ENCODE data around the gene TASP1.

The TASP1 gene

DNA sequence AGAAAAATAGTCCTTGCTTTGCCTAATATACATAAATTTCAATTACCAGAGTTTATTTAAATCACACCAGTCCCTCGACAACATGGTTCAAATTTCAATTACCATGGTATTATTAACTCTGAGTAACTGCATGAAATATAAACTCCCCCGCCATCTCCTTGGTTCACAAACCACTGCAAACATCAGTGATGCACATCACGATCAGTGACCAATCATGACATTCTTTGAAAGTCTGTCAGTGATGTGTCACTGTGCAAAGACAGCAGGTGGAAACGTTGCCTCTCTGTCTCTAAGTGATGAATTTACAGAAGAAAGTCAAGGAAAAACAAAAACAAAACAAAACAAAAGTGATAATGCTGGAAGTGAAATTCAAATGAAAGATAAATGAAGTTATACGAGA lies 86.7 kb downstream of the TASP1 start:
- DNase-seq (ENCODE audit: insufficient read length) (no peak), FAIRE-seq (no peak)
- TF ChIP-seq POLR2A (IDR thresholded peaks at IDR 0.05; ENCODE audit: low read depth, low read length) (no peak), POLR2AphosphoS5 (IDR thresholded peaks at IDR 0.05; ENCODE audit: low read depth, low read length) (no peak), TAF1 (IDR thresholded peaks at IDR 0.05; ENCODE audit: borderline replicate concordance, low read depth, low read length) (no peak)

DNA sequence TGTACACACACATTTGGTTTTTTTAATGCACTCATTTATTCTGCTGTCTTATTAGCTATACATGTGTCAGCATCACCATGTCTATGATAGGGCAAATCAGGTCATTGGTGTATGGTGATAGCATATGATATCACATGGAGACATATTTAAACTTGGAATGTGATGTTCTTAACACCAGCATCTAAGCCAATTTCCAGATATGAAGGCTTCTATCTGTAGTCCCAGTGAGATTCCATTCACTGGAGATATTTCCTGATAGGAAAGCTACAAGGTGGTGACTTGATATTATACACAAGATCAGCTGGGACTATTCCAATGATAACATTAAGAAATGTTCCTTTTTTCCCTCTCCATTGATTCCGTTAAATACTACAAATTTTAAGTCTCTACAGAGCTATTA lies 89.3 kb downstream of the TASP1 start:
- TF ChIP-seq POLR2AphosphoS5 (IDR thresholded peaks at IDR 0.05; ENCODE audit: low read depth, low read length) (no peak), TAF1 (IDR thresholded peaks at IDR 0.05; ENCODE audit: borderline replicate concordance, low read depth, low read length) (no peak), POLR2A (IDR thresholded peaks at IDR 0.05; ENCODE audit: low read depth, low read length) (no peak)
- FAIRE-seq, result no peak

DNA sequence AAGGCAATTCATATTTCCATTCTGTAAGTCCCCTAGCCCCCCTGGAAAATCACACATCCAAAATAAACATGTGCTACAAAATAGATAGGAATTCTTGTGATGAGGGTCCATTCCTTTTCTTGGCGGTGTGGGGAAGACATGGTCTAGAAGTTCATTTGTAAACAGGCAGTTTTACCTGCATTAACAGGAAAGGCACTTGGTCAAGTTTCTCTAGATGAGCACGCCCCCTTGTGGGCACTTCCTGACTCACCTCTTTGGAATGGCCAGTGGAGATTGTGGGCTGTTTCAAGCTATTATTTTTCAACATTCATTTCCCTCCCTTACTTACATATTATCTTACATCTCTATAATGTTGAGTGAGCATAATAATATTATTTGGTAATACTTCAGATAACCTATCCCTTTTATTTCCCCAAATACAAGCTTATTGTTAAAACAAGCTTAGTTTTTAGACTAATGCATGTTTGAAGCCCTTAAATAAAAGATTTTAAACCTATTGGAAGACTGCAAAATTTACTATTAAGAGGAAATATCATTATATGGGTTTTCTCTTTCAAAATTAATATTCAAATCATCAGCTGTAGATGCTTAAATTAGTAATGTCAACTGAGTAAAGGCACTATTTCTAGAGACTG lies 92.1 kb downstream of the TASP1 start:
- peak; percentile 81 for FAIRE-seq
- TF ChIP-seq POLR2AphosphoS5 (IDR thresholded peaks at IDR 0.05; ENCODE audit: low read depth, low read length), result no peak
- TF ChIP-seq POLR2A (IDR thresholded peaks at IDR 0.05; ENCODE audit: low read depth, low read length), result no peak
- no peak for TF ChIP-seq TAF1 (IDR thresholded peaks at IDR 0.05; ENCODE audit: borderline replicate concordance, low read depth, low read length)
- peak; percentile 2 for DNase-seq (ENCODE audit: insufficient read length)

More for the DNA sequence above, 89.3 kb downstream of the TASP1 start:
- DNase-seq (ENCODE audit: insufficient read length), result no peak

DNA sequence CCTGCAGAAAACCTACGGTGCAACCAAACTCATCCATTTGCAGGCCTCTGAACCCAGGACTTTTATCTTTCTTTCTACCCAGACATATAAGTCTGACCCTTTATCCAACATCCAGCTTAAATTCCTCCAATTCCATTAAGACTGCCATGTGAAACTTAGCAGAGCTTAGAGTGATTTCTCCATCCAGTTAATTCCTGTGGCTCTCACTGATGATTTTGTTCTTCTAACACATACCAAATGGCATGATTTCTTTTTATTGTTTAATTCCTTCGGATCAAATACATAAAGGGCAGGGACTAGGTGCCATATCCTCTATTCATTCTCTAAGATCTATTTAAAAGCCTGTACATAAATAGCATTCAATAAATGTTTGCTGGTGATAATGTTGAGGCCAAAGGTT lies 92.9 kb downstream of the TASP1 start:
- TF ChIP-seq POLR2AphosphoS5 (IDR thresholded peaks at IDR 0.05; ENCODE audit: low read depth, low read length) (no peak), TAF1 (IDR thresholded peaks at IDR 0.05; ENCODE audit: borderline replicate concordance, low read depth, low read length) (no peak), POLR2A (IDR thresholded peaks at IDR 0.05; ENCODE audit: low read depth, low read length) (no peak)
- DNase-seq (ENCODE audit: insufficient read length), result no peak
- FAIRE-seq, result no peak

DNA sequence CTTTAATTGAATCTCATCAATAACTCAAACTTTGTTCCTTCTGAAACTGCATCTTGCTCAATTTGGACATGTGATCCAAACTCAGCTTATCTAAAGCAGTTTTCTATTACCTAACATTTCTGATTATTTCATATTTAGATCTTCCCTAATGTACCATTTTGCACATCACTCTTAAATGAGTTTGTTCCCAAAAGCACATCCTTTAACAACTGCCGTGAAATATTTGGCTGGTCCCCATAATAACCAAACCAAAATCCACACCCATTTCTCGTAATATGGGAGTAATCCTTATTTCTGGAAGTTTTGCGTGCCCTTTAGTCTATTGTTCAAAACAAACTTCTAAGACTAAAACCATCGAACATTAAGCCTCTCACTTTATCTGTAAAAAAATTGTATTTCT lies 94.9 kb downstream of the TASP1 start:
- FAIRE-seq (peak; percentile 40), DNase-seq (ENCODE audit: insufficient read length) (no peak)
- TF ChIP-seq POLR2AphosphoS5 (IDR thresholded peaks at IDR 0.05; ENCODE audit: low read depth, low read length) (no peak), TAF1 (IDR thresholded peaks at IDR 0.05; ENCODE audit: borderline replicate concordance, low read depth, low read length) (no peak), POLR2A (IDR thresholded peaks at IDR 0.05; ENCODE audit: low read depth, low read length) (no peak)

DNA sequence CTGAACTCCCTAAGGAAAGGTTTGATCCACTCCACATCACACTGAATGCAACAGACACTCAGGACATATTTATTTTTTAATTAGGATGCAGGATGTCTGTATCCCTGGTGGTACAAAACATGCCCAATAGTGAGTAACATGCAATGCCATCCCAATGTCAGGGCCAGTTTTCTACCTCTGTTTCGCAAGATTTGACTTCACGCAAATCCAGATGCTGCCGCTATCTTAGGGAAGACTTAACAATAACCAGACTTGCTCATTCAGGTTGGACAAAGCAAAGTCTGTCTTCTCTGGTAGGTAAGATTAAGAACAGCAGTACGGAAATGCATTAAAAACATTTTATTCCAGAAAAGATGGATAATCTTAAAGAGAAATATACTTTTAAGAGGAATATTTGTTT lies 103.1 kb downstream of the TASP1 start:
- no peak for DNase-seq (ENCODE audit: insufficient read length)
- FAIRE-seq, result no peak
- no peak for TF ChIP-seq POLR2A (IDR thresholded peaks at IDR 0.05; ENCODE audit: low read depth, low read length)
- TF ChIP-seq POLR2AphosphoS5 (IDR thresholded peaks at IDR 0.05; ENCODE audit: low read depth, low read length), result no peak
- TF ChIP-seq TAF1 (IDR thresholded peaks at IDR 0.05; ENCODE audit: borderline replicate concordance, low read depth, low read length), result no peak

DNA sequence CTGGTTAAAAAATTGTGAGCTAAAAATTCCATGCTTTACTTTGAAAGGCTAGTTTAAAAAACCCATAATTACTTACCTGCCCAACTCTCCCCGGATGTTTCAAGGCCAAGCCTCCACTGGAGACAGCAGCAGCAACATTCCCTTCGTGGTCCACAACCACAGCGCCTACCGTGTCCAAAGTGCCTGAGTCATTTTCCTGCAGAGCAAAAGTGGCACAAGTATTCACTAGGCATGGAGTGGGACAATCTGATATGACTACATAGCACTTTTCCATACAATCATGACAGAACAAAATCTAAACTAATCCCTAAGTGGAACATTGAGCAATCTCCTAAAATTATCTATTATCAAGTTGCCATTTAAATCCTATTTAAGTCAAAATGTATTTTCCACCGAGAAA lies 104.8 kb downstream of the TASP1 start:
- DNase-seq (ENCODE audit: insufficient read length), result no peak
- FAIRE-seq, result no peak

DNA sequence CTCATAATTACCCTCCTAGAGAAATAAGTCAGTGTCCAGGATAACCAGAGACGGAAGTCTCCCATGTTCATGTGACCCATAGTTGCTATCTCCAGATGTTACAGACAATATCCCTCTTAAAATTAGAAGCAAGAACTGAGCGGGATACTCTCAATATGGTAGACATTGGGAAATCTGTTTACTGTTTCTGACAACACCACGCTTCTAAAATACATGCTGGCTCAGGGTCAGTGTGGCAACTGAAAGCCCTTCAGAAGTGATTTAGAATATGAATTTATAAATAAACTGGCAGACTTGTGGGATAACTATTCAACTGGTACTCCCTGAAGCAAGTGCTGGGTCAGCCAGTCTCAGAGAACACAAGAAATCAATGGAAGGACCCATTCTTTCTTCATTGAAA lies 108.6 kb downstream of the TASP1 start:
- DNase-seq (ENCODE audit: insufficient read length), result no peak
- TF ChIP-seq POLR2AphosphoS5 (IDR thresholded peaks at IDR 0.05; ENCODE audit: low read depth, low read length), result no peak
- TF ChIP-seq POLR2A (IDR thresholded peaks at IDR 0.05; ENCODE audit: low read depth, low read length), result no peak
- no peak for TF ChIP-seq TAF1 (IDR thresholded peaks at IDR 0.05; ENCODE audit: borderline replicate concordance, low read depth, low read length)
- no peak for FAIRE-seq

More for the DNA sequence above, 104.8 kb downstream of the TASP1 start:
- TF ChIP-seq TAF1 (IDR thresholded peaks at IDR 0.05; ENCODE audit: borderline replicate concordance, low read depth, low read length) (no peak), POLR2AphosphoS5 (IDR thresholded peaks at IDR 0.05; ENCODE audit: low read depth, low read length) (no peak), POLR2A (IDR thresholded peaks at IDR 0.05; ENCODE audit: low read depth, low read length) (no peak)

DNA sequence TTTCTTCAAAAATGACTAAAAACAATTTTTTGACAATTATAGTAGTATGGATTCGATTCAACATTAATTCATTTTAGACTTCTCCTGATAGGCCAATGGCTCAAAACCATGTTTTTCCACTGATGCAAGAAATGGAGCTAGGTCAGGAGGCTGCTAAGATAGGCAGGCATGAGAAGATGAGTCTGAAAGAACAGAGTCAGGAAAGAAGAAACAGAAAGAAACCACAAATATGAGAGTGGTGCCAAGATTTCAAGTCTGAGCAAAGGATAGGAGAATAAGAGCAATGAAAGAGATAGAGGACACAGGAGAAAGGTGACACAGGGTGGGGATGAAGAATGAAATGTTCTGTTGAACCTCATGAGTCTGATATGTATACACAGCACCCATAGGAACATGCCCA lies 112.2 kb downstream of the TASP1 start:
- DNase-seq (ENCODE audit: insufficient read length) (no peak), FAIRE-seq (no peak)
- TF ChIP-seq POLR2AphosphoS5 (IDR thresholded peaks at IDR 0.05; ENCODE audit: low read depth, low read length) (no peak), TAF1 (IDR thresholded peaks at IDR 0.05; ENCODE audit: borderline replicate concordance, low read depth, low read length) (no peak), POLR2A (IDR thresholded peaks at IDR 0.05; ENCODE audit: low read depth, low read length) (no peak)

DNA sequence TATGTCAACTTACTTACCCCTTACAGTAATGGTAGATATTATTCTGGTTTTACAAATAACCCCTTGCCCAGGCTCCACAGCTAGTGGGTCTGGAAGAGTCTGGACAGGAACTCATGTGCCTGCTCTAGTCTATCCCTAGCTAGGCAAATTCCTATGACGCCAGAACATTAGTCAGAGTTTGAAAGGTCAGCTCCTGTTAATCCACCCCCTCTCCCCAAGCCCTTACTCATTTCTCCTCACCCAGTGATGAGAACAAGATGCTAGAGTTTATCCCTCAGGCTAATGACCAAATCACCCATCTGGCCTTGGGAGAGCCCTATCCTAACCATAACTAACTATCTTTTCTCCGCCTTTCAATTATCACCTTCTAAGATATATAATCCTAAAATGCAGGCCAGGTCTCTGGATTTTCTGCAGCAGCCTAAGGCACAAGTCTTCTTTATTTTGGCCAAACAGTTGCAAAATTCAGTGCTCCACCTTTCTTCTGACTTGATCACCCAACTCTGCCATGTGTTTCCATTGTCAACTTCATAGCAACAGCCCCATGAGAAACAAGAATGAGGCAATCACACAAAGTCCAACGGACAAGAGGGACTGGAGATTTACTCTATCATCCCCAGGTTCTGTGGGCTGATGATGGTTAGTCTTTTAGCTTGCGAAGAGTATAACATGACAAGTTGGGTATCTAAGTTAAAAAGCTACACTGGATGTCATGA lies 113.3 kb downstream of the TASP1 start:
- DNase-seq (ENCODE audit: insufficient read length) (no peak), FAIRE-seq (no peak)
- no peak for TF ChIP-seq POLR2AphosphoS5 (IDR thresholded peaks at IDR 0.05; ENCODE audit: low read depth, low read length)
- no peak for TF ChIP-seq POLR2A (IDR thresholded peaks at IDR 0.05; ENCODE audit: low read depth, low read length)
- no peak for TF ChIP-seq TAF1 (IDR thresholded peaks at IDR 0.05; ENCODE audit: borderline replicate concordance, low read depth, low read length)

DNA sequence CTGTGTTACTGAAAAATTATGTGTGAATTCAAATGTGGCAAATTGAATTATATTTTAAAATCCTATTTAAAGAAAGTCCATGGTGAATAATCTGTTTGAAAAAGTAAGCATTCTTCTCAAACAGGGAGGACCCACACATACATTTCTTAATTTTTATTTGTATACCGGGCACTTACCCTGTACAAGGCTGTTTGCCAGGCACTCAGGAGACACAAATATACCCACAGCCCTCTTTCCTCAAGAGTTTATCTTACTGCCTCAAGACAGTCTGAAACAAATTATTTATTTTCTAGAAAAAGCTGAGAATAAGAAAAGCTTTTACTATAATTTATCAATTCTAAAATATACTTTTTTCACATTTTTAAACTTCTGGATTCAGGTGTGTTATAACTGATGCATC lies 114.4 kb downstream of the TASP1 start:
- DNase-seq (ENCODE audit: insufficient read length), result no peak
- FAIRE-seq, result no peak
- TF ChIP-seq TAF1 (IDR thresholded peaks at IDR 0.05; ENCODE audit: borderline replicate concordance, low read depth, low read length) (no peak), POLR2AphosphoS5 (IDR thresholded peaks at IDR 0.05; ENCODE audit: low read depth, low read length) (no peak), POLR2A (IDR thresholded peaks at IDR 0.05; ENCODE audit: low read depth, low read length) (no peak)

DNA sequence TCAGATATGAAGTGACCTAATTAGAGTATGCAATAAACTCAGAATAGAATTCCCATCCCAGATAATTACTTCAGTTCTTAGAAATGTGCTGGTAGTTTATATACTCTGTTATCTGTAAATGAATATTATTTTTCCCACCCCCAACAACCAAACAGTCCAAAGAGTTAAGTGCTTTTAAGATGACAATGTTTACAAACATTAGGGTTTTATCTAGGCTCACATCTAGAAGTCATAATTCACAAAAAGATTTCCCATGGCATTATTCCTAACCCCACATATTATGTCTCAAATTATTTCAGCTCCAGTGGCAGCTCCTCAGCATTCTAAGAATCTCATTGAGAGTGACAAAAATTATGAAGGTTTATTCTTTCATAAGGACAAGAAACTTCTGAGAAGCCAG lies 120.9 kb downstream of the TASP1 start:
- DNase-seq (ENCODE audit: insufficient read length) (no peak), FAIRE-seq (no peak)
- TF ChIP-seq POLR2A (IDR thresholded peaks at IDR 0.05; ENCODE audit: low read depth, low read length) (no peak), POLR2AphosphoS5 (IDR thresholded peaks at IDR 0.05; ENCODE audit: low read depth, low read length) (no peak), TAF1 (IDR thresholded peaks at IDR 0.05; ENCODE audit: borderline replicate concordance, low read depth, low read length) (no peak)

Data from GM12892 (cell line).